ENCODE measurements around the gene GTF2E1.

GRCh38 chr3:120741837-120742197 lies 727 bp upstream of the GTF2E1 start:
- TF ChIP-seq CTCF (conservative IDR thresholded peaks at IDR 0.05; ENCODE audit: low read length), result no peak
- TF ChIP-seq EZH2phosphoT487 (IDR thresholded peaks at IDR 0.05; ENCODE audit: borderline replicate concordance, low read depth, low read length), result no peak

Data from OCI-LY7 (cell line).